Left ventricle myocardium inferior (tissue), 1 donor: ENCODE data around the gene PPP4R4. TPM values are rescaled to one million over a fixed set of nuclear protein-coding genes. Genes with fewer than 3 reads are reported as not detected.

ENCODE experiments used
- DNase-seq: peaks from one replicate; pipeline ENCODE4 v3.0.0-alpha.2; 2020
- H3K27ac ChIP-seq: fragments of 200-600 bp; replicated peaks from 2 replicates; pipeline ENCODE4 v1.8.0; 2021
- H3K27me3 ChIP-seq: fragments of 200-600 bp; 2 replicates; pipeline ENCODE4 v1.8.0; 2021; ENCODE audit warnings: low read depth
- H3K36me3 ChIP-seq: fragments of 200-600 bp; 2 replicates; pipeline ENCODE4 v1.8.0; 2021
- H3K4me1 ChIP-seq: fragments of 200-600 bp; 2 replicates; pipeline ENCODE4 v1.8.0; 2021
- H3K4me3 ChIP-seq: fragments of 200-600 bp; 2 replicates; pipeline ENCODE4 v1.8.0; 2021; ENCODE audit warnings: mild to moderate bottlenecking, moderate library complexity
- H3K9me3 ChIP-seq: fragments of 200-600 bp; replicated peaks from 2 replicates; pipeline ENCODE4 v1.8.0; 2021
- CTCF ChIP-seq: fragments of 200-600 bp; IDR thresholded peaks from 2 replicates; pipeline ENCODE4 v1.8.0; 2021; ENCODE audit warnings: antibody characterized with exemption, mild to moderate bottlenecking, borderline replicate concordance
- intact Hi-C: fragments of 100-400 bp; cut with micrococcal nuclease; formaldehyde crosslinking; loops from one replicate; pipeline ENCODE4 v1.11.0; 2022
- total RNA-seq: library from RNA; stranded (reverse); fragmentation: NEBNext Ultra II Directional; extraction: Animal tissue kit (Norgen Biotek cat#: 25700); gene quantifications from one replicate; pipeline ENCODE4 v1.2.1, GENCODE V29; 2021
- donor health status: DM: no; HTN: yes; CAD: no; lungs with severe emphysema.

Gene PPP4R4
- total RNA-seq, 1 donor from 2014 or later = not detected

DNA sequence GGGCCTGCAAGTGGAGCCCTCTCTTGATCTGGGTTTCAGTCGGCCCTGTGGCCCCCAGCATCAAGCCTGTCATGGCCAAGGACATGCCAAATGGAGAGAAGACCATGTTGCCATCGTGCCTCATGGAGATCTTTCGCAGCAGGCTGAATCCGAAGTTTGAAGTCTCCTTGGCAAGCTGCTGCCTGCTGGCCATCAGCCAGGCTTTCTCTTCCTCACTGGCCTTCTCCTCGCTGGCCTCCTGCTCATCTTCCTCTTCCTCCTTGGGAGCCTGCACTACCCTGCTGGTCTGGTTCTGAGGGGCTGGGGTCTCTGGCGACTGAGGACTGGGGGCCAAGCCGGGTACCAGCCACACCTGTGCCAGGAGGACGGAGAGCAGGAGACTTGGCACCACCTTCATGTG, 116.1 kb downstream of the PPP4R4 start:
- Histone ChIP-seq H3K4me1 (no peaks in the 10 kb centered on the region), H3K9me3 (no peaks in the 10 kb centered on the region), H3K27me3 (peaks cover 55% of the 10 kb centered on the region), H3K4me3 (no peak overlapping the region), H3K36me3 (no peaks in the 10 kb centered on the region), H3K27ac (no peak overlapping the region)
- no peak for TF ChIP-seq CTCF
- intact Hi-C loops = no loop called here
- no peak for DNase-seq

- H3K36me3 ChIP-seq = no peaks in the 10 kb centered on the region
- TF ChIP-seq CTCF = no peak
- H3K4me1 ChIP-seq = no peaks in the 10 kb centered on the region
- DNase-seq = no peak
- intact Hi-C loops = no loop called here
- H3K27me3 ChIP-seq = peaks cover 58% of the 10 kb centered on the region
- no peak overlapping the region for H3K27ac ChIP-seq
- no peak overlapping the region for H3K4me3 ChIP-seq
- no peaks in the 10 kb centered on the region for H3K9me3 ChIP-seq
Observed at GRCh38 chr14:94291159-94291905, 117.2 kb downstream of the PPP4R4 start.

DNA sequence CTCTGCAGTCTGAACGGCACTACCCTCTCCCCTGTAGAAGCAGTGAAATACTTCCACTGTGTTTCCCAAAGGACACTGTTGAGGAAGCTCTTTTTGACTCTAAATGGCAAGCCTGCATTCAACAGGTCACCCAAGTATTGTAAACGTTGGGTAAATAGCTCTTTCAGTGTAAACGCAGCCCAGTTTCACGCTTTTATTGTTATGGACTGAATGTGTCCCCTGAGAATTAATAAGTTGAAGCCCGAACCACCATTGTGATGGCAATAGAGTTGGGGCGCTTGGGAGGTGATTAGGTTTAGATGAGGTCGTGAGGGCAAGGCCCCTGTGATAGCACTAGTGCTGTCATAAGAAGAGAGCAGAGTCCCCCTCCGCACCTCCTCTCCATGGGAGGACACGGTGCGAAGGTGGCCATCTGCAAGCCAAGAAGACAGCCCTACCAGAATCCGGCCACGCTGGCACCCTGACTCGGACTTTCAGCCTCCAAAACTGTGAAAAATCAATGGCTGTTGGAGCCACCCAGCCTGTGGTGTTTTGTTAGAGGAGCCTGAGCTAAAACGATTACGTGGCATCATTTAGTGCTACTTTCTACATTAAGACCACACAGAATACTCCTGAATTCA, 117.9 kb downstream of the PPP4R4 start:
- no peak overlapping the region for H3K4me3 ChIP-seq
- no peaks in the 10 kb centered on the region for H3K4me1 ChIP-seq
- H3K9me3 ChIP-seq = no peaks in the 10 kb centered on the region
- peaks cover 62% of the 10 kb centered on the region for H3K27me3 ChIP-seq
- TF ChIP-seq CTCF = no peak
- H3K27ac ChIP-seq = no peak overlapping the region
- intact Hi-C loops = no loop called here
- no peaks in the 10 kb centered on the region for H3K36me3 ChIP-seq
- no peak for DNase-seq

- intact Hi-C loops = no loop called here
- Histone ChIP-seq H3K36me3 (no peaks in the 10 kb centered on the region), H3K4me3 (no peak overlapping the region), H3K4me1 (no peaks in the 10 kb centered on the region), H3K27me3 (peaks cover 60% of the 10 kb centered on the region), H3K27ac (no peak overlapping the region), H3K9me3 (no peaks in the 10 kb centered on the region)
- no peak for DNase-seq
- no peak for TF ChIP-seq CTCF
Observed at GRCh38 chr14:94292526-94292871, 118.4 kb downstream of the PPP4R4 start.

DNA sequence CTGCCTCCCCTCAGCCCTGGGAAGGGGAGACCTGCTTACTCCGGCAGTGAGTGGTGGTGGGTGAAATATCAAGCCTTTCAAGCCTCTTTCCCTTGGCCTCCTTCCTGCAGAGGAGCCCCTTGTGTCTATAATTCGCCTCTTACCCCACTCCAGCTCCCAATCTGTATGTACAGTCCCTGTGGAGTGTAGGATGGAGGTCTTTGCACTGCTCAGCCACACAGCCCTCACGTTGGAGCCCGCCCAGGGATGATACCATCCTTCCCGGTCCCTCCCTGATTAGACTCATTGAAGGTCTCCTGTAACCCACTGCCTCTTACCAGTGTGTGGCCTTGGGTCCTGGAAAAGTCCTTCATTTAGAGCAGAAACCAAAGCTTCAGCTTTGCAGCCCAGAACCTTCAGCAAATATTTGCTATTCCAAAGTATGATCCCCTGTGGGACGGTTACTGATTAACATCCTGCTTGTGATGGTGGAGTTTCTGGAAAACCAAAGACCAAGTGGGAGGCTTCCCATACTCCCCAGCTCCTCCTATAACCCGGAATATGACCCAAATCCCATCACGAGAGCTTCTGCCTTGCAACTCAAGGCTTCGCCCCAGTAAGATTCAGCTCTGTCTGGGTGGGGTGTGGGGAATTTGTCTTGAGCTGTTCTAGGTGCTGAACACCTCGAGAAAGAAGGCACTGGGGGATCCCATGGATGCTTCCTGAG, 118.9 kb downstream of the PPP4R4 start, which contains the start of gene SERPINA10:
Gene SERPINA10 (minus strand): TSS at position 397 of the 706 bp plus-strand sequence. CDS start 2,675 bp downstream, outside the sequence.
- TF ChIP-seq CTCF = no peak
- peaks cover 60% of the 10 kb centered on the region for H3K27me3 ChIP-seq
- no peaks in the 10 kb centered on the region for H3K36me3 ChIP-seq
- no peaks in the 10 kb centered on the region for H3K9me3 ChIP-seq
- no peak for DNase-seq
- no peaks in the 10 kb centered on the region for H3K4me1 ChIP-seq
- no peak within 1 kb of the TSS for H3K4me3 ChIP-seq
- intact Hi-C loops = no loop called here
- no peak within 1 kb of the TSS for H3K27ac ChIP-seq
